K562 (cell line): ENCODE measurements around the gene CH25H. TPM values are rescaled to one million over a fixed set of nuclear protein-coding genes. Genes with fewer than 3 reads are reported as not detected.

Experiments
- ATAC-seq: fragments of 200-7000 bp; cut with Tn5 transposase; 3 replicates; pipeline ENCODE4 v1.9.1; 2020; ENCODE audit warnings: moderate library complexity
- BruUV-seq: library from RNA; stranded (reverse); fragments of 400-500 nt; replicated peaks from 2 replicates; lab custom pipeline; 2021; lab: Mats Ljungman, UMichigan
- CTCF ChIA-PET: fragments of 300-600 bp; formaldehyde crosslinking; extraction: SDS; loops from one replicate; lab custom pipeline; 2021; ENCODE audit warnings: low intra/inter-chr PET ratio; lab: Yijun Ruan, JAX
- POLR2A ChIA-PET: fragments of 300-600, 350-650 bp; sonication (Branson Sonifier 250); formaldehyde crosslinking; extraction: SDS; loops from one replicate; lab custom pipeline; 2021; ENCODE audit warnings: antibody characterized with exemption, inconsistent platforms; lab: Yijun Ruan, JAX
- DNase-seq, 4 experiments: peaks; one replicate each; pipeline versions ENCODE4 v3.0.0 to v3.0.0-alpha.2; 2011 to 2018; ENCODE audit warnings: low spot score in 3 of 4, mixed read lengths in 3 of 4; ENCODE audit errors: extremely low read depth in 1 of 4
- FAIRE-seq: peaks from 2 replicates; lab custom pipeline; 2011; peaks lifted over from hg19 to GRCh38; lab: Jason Lieb, UNC
- H2AFZ ChIP-seq: 2 replicates; pipeline ENCODE4 v1.6.0; 2011; ENCODE audit warnings: low read depth, low read length, control low read depth, inconsistent platforms
- H3K27ac ChIP-seq: fragments of 200-600 bp; 3 replicates; pipeline ENCODE4 v1.8.0; 2011; ENCODE audit warnings: low read depth, mild to moderate bottlenecking, control low read depth, inconsistent platforms, low read length, moderate library complexity, mixed read lengths; ENCODE audit errors: extremely low read depth
- H3K27me3 ChIP-seq, 2 experiments: fragments of 300-600 bp in 1 of 2; 2 replicates in 1 of 2; 3 replicates in 1 of 2; pipeline versions ENCODE4 v1.6.0 to v1.8.0; 2011; ENCODE audit warnings: inconsistent platforms in 2 of 2, low read length in 2 of 2, mild to moderate bottlenecking in 1 of 2, mixed read lengths in 1 of 2, moderate library complexity in 1 of 2; ENCODE audit not compliant: control insufficient read depth in 2 of 2, insufficient read depth in 2 of 2
- H3K36me3 ChIP-seq: fragments of 300-600 bp; 3 replicates; pipeline ENCODE4 v1.8.0; 2011; ENCODE audit warnings: mild to moderate bottlenecking, low read length, inconsistent platforms; ENCODE audit not compliant: control insufficient read depth, insufficient read depth
- H3K4me1 ChIP-seq, 2 experiments: fragments of 200-600 bp in 1 of 2; replicated peaks in 1 of 2; 2 replicates in 1 of 2; 3 replicates in 1 of 2; pipeline versions ENCODE4 v1.5.1 to v1.8.0; 2011; ENCODE audit warnings: inconsistent platforms in 2 of 2, low read length in 2 of 2, mild to moderate bottlenecking in 1 of 2, mixed read lengths in 1 of 2, moderate library complexity in 1 of 2; ENCODE audit not compliant: control insufficient read depth in 2 of 2, insufficient read depth in 2 of 2
- H3K4me2 ChIP-seq: 2 replicates; pipeline ENCODE4 v1.6.1; 2011; ENCODE audit warnings: low read length, control low read depth, inconsistent platforms, mixed read lengths; ENCODE audit not compliant: insufficient read depth
- H3K4me3 ChIP-seq: fragments of 200-600 bp; sonication (generic), shearing (Covaris generic); 2 replicates; pipeline ENCODE4 v1.5.1; 2016; ENCODE audit warnings: control low read depth, inconsistent platforms
- H3K79me2 ChIP-seq: fragments of 200-600 bp; 3 replicates; pipeline ENCODE4 v1.8.0; 2011; ENCODE audit warnings: low read length, inconsistent platforms; ENCODE audit not compliant: control insufficient read depth, insufficient read depth
- H3K9ac ChIP-seq, 2 experiments: 2 replicates each; pipeline versions ENCODE4 v1.6.0 to v1.6.1; 2011; ENCODE audit warnings: low read depth in 2 of 2, low read length in 2 of 2, control low read depth in 1 of 2, inconsistent platforms in 1 of 2, mild to moderate bottlenecking in 1 of 2, mixed read lengths in 1 of 2; ENCODE audit not compliant: insufficient read depth in 1 of 2
- H3K9me1 ChIP-seq: one replicate; pipeline ENCODE4 v1.6.0; 2011; ENCODE audit warnings: inconsistent platforms, mild to moderate bottlenecking, low read length, moderate library complexity; ENCODE audit not compliant: control insufficient read depth, insufficient read depth
- H3K9me3 ChIP-seq: replicated peaks from 2 replicates; pipeline ENCODE4 v1.5.1; 2011; ENCODE audit warnings: low read depth, low read length, inconsistent platforms; ENCODE audit not compliant: control insufficient read depth, insufficient read depth
- H4K20me1 ChIP-seq: replicated peaks from 2 replicates; pipeline ENCODE4 v1.6.1; 2011; ENCODE audit warnings: low read length, inconsistent platforms, mixed read lengths; ENCODE audit not compliant: control insufficient read depth, insufficient read depth
- CEBPZ ChIP-seq: fragments of 150-350 bp; IDR thresholded peaks from 2 replicates; pipeline ENCODE4 v1.6.1; 2014; ENCODE audit warnings: low read depth, mild to moderate bottlenecking, low read length, borderline replicate concordance
- CHCHD3 ChIP-seq: fragments of 250-450 bp; sonication (Bioruptor Pico); IDR thresholded peaks from 2 replicates; pipeline ENCODE4 v2.1.2; 2022; ENCODE audit warnings: mild to moderate bottlenecking
- EGR1 ChIP-seq: fragments of 450-650 bp; conservative IDR thresholded peaks from 2 replicates; pipeline ENCODE4 v1.6.1; 2017; ENCODE audit warnings: mild to moderate bottlenecking
- HIVEP1 ChIP-seq: fragments of 250-450 bp; sonication (Bioruptor Pico); IDR thresholded peaks from 2 replicates; pipeline ENCODE4 v1.4.0; 2020; ENCODE audit warnings: mild to moderate bottlenecking
- NONO ChIP-seq, 2 experiments: fragments of 200-400 bp in 1 of 2; fragments of 450-650 bp in 1 of 2; formaldehyde crosslinking in 1 of 2; IDR thresholded peaks; 2 replicates each; pipeline ENCODE4 v1.6.1; 2017; ENCODE audit warnings: low read depth in 2 of 2, mild to moderate bottlenecking in 2 of 2, moderate library complexity in 2 of 2, low read length in 1 of 2
- PTRF ChIP-seq: fragments of 450-650 bp; IDR thresholded peaks from 2 replicates; pipeline ENCODE4 v1.6.1; 2016; ENCODE audit warnings: mild to moderate bottlenecking, missing genetic modification characterization, missing compliant biosample characterization
- SRF ChIP-seq, 2 experiments: fragments of 250-450, 450-650 bp in 1 of 2; sonication (Bioruptor Pico) in 1 of 2; sonication (generic) in 1 of 2; formaldehyde crosslinking; IDR thresholded peaks; 2 replicates each; pipeline versions ENCODE4 v1.5.0 to v1.5.1; 2020 to 2022; ENCODE audit warnings: mild to moderate bottlenecking in 1 of 2, missing genetic modification reagents in 1 of 2
- ZNF398 ChIP-seq: fragments of 250-450 bp; sonication (Bioruptor Pico); IDR thresholded peaks from 2 replicates; pipeline ENCODE4 v1.8.0; 2021; ENCODE audit warnings: moderate library complexity, mild to moderate bottlenecking, inconsistent platforms
- ZNF77 ChIP-seq: fragments of 250-450 bp; sonication (Bioruptor Pico); IDR thresholded peaks from 2 replicates; pipeline ENCODE4 v1.5.0; 2020
- WGBS: fragments of 100-300 bp; shearing (Covaris generic); methylation state at CpG from one replicate; pipeline ENCODE4 v1.1.6; 2016; ENCODE audit warnings: low coverage, mixed read lengths; ENCODE audit not compliant: insufficient coverage; ENCODE audit errors: missing lambda C conversion rate; 5-methylcytosine and 5-hydroxymethylcytosine counted together
- in situ Hi-C: fragments of 300-500 bp; cut with MboI; formaldehyde crosslinking; loops from 4 replicates; pipeline ENCODE4 v1.15.0; 2018; ENCODE audit warnings: inconsistent platforms, mixed read lengths
- intact Hi-C: fragments of 100-400 bp; cut with micrococcal nuclease; formaldehyde crosslinking; loops from 2 replicates; pipeline ENCODE4 v1.14.2; 2022
- polyA plus RNA-seq, 8 experiments: library from polyadenylated mRNA; depleted of rRNA in 4 of 8; stranded (reverse) in 5 of 8; unstranded in 3 of 8; fragments of >200 nt; fragmentation: Nextera tagmentation in 2 of 8; fragmentation: Illumina TruSeq in 1 of 8; extraction: Ambion mirVana in 2 of 8; extraction: Trizol in 1 of 8; gene quantifications; 2 replicates each; pipeline versions ENCODE4 v1.2.1 to v1.2.3, GENCODE V29; 2011 to 2014; ENCODE audit warnings: inconsistent platforms in 1 of 8, missing spikeins in 1 of 8
- total RNA-seq, 7 experiments: library from RNA; depleted of rRNA in 6 of 7; stranded (reverse); fragments of >200 nt in 6 of 7; fragmentation: Illumina TruSeq in 2 of 7; extraction: Trizol in 2 of 7; gene quantifications; 2 replicates each; pipeline versions ENCODE4 v1.2.1 to v1.2.3, GENCODE V29; 2011 to 2021; ENCODE audit warnings: low replicate concordance in 1 of 7

Gene CH25H
- total and polyA plus RNA-seq, 9 of the 15 experiments (the other 6 are each of a cell fraction or from before 2014, with no cell fraction given): not detected

- no peak overlapping the region for H3K4me2 ChIP-seq
- H3K27ac ChIP-seq: no peak overlapping the region
- 0% methylated on average over 4 of the region's 4 CpGs for WGBS
- no peak for ATAC-seq
- no peaks in the 10 kb centered on the region for H3K9me1 ChIP-seq
- in situ Hi-C loops: no loop called here
- H3K9me3 ChIP-seq: no peaks in the 10 kb centered on the region
- no peaks in the 10 kb centered on the region for H3K79me2 ChIP-seq
- FAIRE-seq: no peak
- POLR2A ChIA-PET: no interaction called here
- no TSS peak for BruUV-seq
- no peak overlapping the region for H3K4me3 ChIP-seq
- DNase-seq: no peak
- no peaks in the 10 kb centered on the region for H3K36me3 ChIP-seq
- CTCF ChIA-PET: no interaction called here
- H3K27me3 ChIP-seq: no peaks in the 10 kb centered on the region
- no peak for TF ChIP-seq SRF (CRISPR knock-in tag; IDR thresholded peaks at IDR 0.05)
- TF ChIP-seq NONO (IDR thresholded peaks at IDR 0.05; ENCODE audit: low read depth in 2 of 2, low read length in 1 of 2): no peak
- no peak for TF ChIP-seq PTRF (tag)
- intact Hi-C loops: no loop called here
- no peak overlapping the region for H3K9ac ChIP-seq
- H2AFZ ChIP-seq: no peak overlapping the region
- no peaks in the 10 kb centered on the region for H4K20me1 ChIP-seq
- H3K4me1 ChIP-seq: no peaks in the 10 kb centered on the region; a peak in 1 of 5 replicates
Measured at GRCh38 chr10:89236226-89236797, 29.2 kb upstream of the CH25H start.

- Histone ChIP-seq H3K79me2 (no peaks in the 10 kb centered on the region), H4K20me1 (no peaks in the 10 kb centered on the region), H3K9ac (no peak overlapping the region), H3K4me3 (no peak overlapping the region), H3K27me3 (no peaks in the 10 kb centered on the region), H2AFZ (no peak overlapping the region), H3K9me3 (no peaks in the 10 kb centered on the region), H3K4me2 (no peak overlapping the region), H3K27ac (no peak overlapping the region), H3K36me3 (no peaks in the 10 kb centered on the region), H3K9me1 (no peaks in the 10 kb centered on the region), H3K4me1 (no peaks in the 10 kb centered on the region)
- no peak for ATAC-seq
- intact Hi-C loops: no loop called here
- ChIA-PET CTCF (no interaction called here), POLR2A (interaction anchor here (0.6 kb wide), 1 partner anchor 217 kb away, joined by 3 read pairs; no protein-coding TSS in a partner anchor)
- no peak for FAIRE-seq
- 0% methylated on average over 9 of the region's 12 CpGs for WGBS
- in situ Hi-C loops: no loop called here
- BruUV-seq: no TSS peak
- DNase-seq: no peak
- TF ChIP-seq CHCHD3 (CRISPR knock-in tag) (no peak), ZNF398 (CRISPR knock-in tag) (no peak), EGR1 (no peak), ZNF77 (CRISPR knock-in tag) (no peak), CEBPZ (no peak), HIVEP1 (CRISPR knock-in tag) (no peak)
Measured at GRCh38 chr10:89235073-89235798, 28.1 kb upstream of the CH25H start.
